Urinary bladder (tissue), 4 donors: Measurements from ENCODE around the gene PM20D2. TPM values are rescaled to one million over a fixed set of nuclear protein-coding genes. Genes with fewer than 3 reads are reported as not detected.
"Not testable (repeated sequence)": the region's sequence is repeated elsewhere in the genome, so short reads cannot be mapped to it uniquely, and the experiment has no call there.

Source experiments
- DNase-seq: peaks from one replicate; pipeline ENCODE4 v3.0.0-alpha.2; 2015; ENCODE audit errors: extremely low spot score
- H3K27ac ChIP-seq: one replicate; pipeline ENCODE4 v1.5.1; 2013; ENCODE audit warnings: low read depth, mild to moderate bottlenecking, moderate library complexity
- H3K36me3 ChIP-seq: one replicate; pipeline ENCODE4 v1.6.1; 2013; ENCODE audit warnings: mild to moderate bottlenecking, moderate library complexity; ENCODE audit not compliant: insufficient read depth
- H3K4me1 ChIP-seq: one replicate; pipeline ENCODE4 v1.6.1; 2013; ENCODE audit warnings: mild to moderate bottlenecking, moderate library complexity; ENCODE audit not compliant: insufficient read depth
- H3K4me3 ChIP-seq: one replicate; pipeline ENCODE4 v1.5.1; 2013; ENCODE audit warnings: low read depth, low read length
- WGBS: extraction: QIAGEN DNeasy Blood & Tissue Kit; methylation state at CpG from one replicate; pipeline ENCODE4 v1.1.7; 2013; 5-methylcytosine and 5-hydroxymethylcytosine counted together
- polyA plus RNA-seq: library from polyadenylated mRNA; stranded (reverse); fragments of 200-250 nt; gene quantifications from one replicate; pipeline ENCODE4 v1.2.3, GENCODE V29; 2013
- total RNA-seq: library from RNA; depleted of rRNA; stranded (reverse); fragments of >200 nt; gene quantifications from one replicate; pipeline ENCODE4 v1.2.3, GENCODE V29; 2014
- donor health status: healthy with polysubstance abuse.
- donor health status: healthy.

Gene PM20D2, protein sequence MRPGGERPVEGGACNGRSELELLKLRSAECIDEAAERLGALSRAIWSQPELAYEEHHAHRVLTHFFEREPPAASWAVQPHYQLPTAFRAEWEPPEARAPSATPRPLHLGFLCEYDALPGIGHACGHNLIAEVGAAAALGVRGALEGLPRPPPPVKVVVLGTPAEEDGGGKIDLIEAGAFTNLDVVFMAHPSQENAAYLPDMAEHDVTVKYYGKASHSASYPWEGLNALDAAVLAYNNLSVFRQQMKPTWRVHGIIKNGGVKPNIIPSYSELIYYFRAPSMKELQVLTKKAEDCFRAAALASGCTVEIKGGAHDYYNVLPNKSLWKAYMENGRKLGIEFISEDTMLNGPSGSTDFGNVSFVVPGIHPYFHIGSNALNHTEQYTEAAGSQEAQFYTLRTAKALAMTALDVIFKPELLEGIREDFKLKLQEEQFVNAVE
- total RNA-seq: 31.3 TPM
- 16.1 TPM for polyA plus RNA-seq

GRCh38 chr6:89145956-89146717 lies at the start of gene PM20D2:
TSS of gene PM20D2 (plus strand) at chr6:89146055. CDS start at chr6:89146145, 90 bp downstream.
- H3K4me1 ChIP-seq: no peaks in the 10 kb centered on the region
- H3K4me3 ChIP-seq: peak within 1 kb of the TSS; percentile 88
- H3K27ac ChIP-seq: peak within 1 kb of the TSS; percentile 76
- DNase-seq: peak; percentile 8
- H3K36me3 ChIP-seq: no peaks in the 10 kb centered on the region
- under 1% methylated on average over 102 of the region's 102 CpGs for WGBS

GRCh38 chr6:89098461-89098860 lies 47.4 kb upstream of the PM20D2 start:
- no peak for DNase-seq
- Histone ChIP-seq H3K27ac (no peak overlapping the region), H3K4me1 (no peaks in the 10 kb centered on the region), H3K4me3 (no peak overlapping the region), H3K36me3 (no peaks in the 10 kb centered on the region)
- 91% methylated on average over 8 of the region's 8 CpGs for WGBS

GRCh38 chr6:89100114-89100513 lies 45.7 kb upstream of the PM20D2 start:
- no peaks in the 10 kb centered on the region for H3K4me1 ChIP-seq
- H3K27ac ChIP-seq: no peak overlapping the region
- WGBS: 97% methylated on average over 2 of the region's 2 CpGs
- no peak overlapping the region for H3K4me3 ChIP-seq
- no peak for DNase-seq
- no peaks in the 10 kb centered on the region for H3K36me3 ChIP-seq

DNA sequence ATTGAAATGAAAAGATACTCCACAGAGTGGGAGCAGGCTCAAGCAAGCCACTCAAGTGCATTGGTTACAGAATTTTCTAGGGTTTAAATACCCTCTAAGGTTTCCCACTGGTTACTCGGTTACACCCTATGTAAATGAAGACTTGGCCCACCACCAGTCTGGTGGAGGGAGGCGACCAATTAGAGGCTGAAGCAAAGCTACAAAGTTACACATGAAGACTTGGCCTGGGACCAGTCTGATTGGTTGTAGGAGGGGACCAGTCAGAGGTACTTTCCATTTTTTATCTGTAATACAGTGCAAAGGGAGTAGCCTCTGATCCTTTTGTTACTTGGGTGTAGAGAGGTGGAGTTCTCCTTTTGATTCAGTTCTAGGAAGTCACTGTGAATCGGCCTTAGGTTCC lies 35.6 kb upstream of the PM20D2 start:
- WGBS: 93% methylated on average over 3 of the region's 3 CpGs

GRCh38 chr6:89111933-89112332 lies 33.9 kb upstream of the PM20D2 start:
- H3K36me3 ChIP-seq: no peaks in the 10 kb centered on the region
- DNase-seq: no peak
- H3K4me3 ChIP-seq: no peak overlapping the region
- H3K4me1 ChIP-seq: peaks cover under 1% of the 10 kb centered on the region
- WGBS: 95% methylated on average over 9 of the region's 9 CpGs
- H3K27ac ChIP-seq: no peak overlapping the region

More for the DNA sequence above, 35.6 kb upstream of the PM20D2 start:
- no peak overlapping the region for H3K27ac ChIP-seq
- no peaks in the 10 kb centered on the region for H3K4me1 ChIP-seq
- H3K4me3 ChIP-seq: no peak overlapping the region
- H3K36me3 ChIP-seq: no peaks in the 10 kb centered on the region
- no peak for DNase-seq

GRCh38 chr6:89116702-89117101 lies 29.2 kb upstream of the PM20D2 start:
- Histone ChIP-seq H3K4me3 (no peak overlapping the region), H3K27ac (no peak overlapping the region), H3K4me1 (peaks cover 1% of the 10 kb centered on the region), H3K36me3 (no peaks in the 10 kb centered on the region)
- DNase-seq: no peak
- 72% methylated on average over 6 of the region's 6 CpGs for WGBS

DNA sequence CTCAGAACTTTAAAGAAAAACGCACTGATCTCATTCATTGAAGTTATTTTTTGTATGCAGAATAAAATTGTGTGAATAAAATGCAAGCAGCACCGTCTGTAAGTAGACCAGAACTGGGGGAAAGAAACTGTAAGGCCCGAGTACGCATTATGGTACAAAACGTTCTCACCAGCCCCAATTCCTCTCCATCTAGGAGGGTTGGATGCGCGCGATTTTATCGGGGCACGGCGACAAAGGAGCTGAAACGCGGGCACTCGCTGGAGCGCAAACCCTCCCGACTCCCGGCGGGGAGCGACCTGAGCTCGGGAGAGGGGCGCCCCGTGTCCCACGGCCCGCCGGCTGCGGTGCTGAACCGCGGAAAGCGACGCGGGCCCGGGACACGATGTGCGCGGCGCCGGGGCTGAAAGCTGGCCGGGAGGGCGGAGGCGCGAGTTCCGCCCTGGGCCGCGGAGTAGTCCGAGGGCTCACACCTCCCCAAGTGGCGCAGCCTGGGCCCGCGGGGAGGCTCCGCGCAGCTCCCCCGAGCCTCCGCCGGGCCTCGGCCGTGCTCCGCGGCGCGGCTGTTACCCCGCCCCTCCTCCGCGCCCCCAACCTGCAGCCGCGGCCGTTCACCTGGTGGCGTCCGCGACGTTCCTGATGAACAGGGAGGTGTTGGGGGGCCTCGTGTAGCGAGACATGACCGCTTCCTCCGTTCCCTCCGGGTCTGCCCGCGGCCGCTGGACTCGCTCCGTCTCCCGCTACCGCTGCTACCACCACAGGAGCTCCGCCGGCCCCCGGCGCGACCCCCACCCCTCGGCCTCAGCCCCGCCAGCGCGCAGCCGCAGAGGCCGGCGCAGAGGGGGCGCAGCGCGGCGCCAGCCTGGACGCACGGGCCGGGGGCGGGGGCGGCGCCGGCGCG lies 28.4 kb upstream of the PM20D2 start, which contains the start of gene SRSF12:
SRSF12 (minus strand) TSS at position 861 of the 898 bp plus-strand sequence; CDS start at position 677, 184 bp downstream.
- Histone ChIP-seq H3K36me3 (no peaks in the 10 kb centered on the region), H3K4me1 (peaks cover 1% of the 10 kb centered on the region), H3K4me3 (peak within 1 kb of the TSS; percentile 65), H3K27ac (no peak within 1 kb of the TSS)
- WGBS: under 1% methylated on average over 106 of the region's 106 CpGs
- no peak for DNase-seq

DNA sequence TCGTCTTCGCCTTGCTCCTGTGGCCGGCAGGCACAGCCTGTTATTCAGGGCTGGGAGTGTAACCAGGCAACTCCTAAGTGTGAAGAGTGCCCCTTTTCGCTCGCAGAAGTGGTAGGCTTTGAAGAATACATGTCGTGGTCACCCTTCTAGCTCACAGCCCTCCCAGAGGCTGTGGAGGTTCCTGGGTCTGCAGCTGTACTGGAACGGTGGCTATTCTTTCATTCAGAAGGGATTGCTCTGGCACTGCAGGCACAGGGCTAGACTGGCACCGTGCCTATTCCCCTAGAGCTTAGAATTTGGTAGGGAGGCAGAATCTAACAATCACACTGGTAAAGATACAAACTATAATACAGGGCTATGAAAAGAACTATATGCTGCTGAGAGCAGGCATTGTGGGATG lies 26.9 kb upstream of the PM20D2 start:
- H3K4me3 ChIP-seq: no peak overlapping the region
- WGBS: 85% methylated on average over 8 of the region's 8 CpGs
- DNase-seq: no peak
- H3K27ac ChIP-seq: no peak overlapping the region
- no peaks in the 10 kb centered on the region for H3K36me3 ChIP-seq
- peaks cover 1% of the 10 kb centered on the region for H3K4me1 ChIP-seq

DNA sequence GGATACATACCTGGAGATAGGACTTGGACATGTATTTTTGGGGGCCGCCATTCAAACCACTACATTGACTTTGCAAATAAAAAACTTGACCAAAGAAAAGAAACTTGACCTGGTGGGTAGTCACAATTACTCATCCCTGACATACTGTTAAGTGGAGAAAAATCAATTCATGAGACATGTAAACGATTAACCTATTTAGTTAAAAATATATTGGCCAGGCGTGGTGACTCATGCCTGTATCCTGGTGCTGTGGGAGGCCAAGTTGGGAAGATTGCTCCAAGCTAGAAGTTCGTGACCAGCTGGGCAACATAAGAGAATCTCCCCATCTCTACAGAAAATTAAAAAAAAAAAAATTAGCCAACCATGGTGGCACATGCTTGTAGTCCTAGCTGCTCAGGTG lies 25.5 kb upstream of the PM20D2 start:
- Histone ChIP-seq H3K4me1 (peaks cover 1% of the 10 kb centered on the region), H3K36me3 (no peaks in the 10 kb centered on the region), H3K27ac (no peak overlapping the region), H3K4me3 (no peak overlapping the region)
- DNase-seq: no peak
- WGBS: 91% methylated on average over 4 of the region's 4 CpGs

GRCh38 chr6:89121934-89122333 lies 23.9 kb upstream of the PM20D2 start:
- Histone ChIP-seq H3K36me3 (no peaks in the 10 kb centered on the region), H3K27ac (no peak overlapping the region), H3K4me3 (no peak overlapping the region), H3K4me1 (peaks cover 1% of the 10 kb centered on the region)
- no peak for DNase-seq
- 75% methylated on average over 1 of the region's 1 CpG for WGBS

GRCh38 chr6:89122625-89123024 lies 23.2 kb upstream of the PM20D2 start:
- no peak overlapping the region for H3K4me3 ChIP-seq
- H3K27ac ChIP-seq: no peak overlapping the region
- DNase-seq: no peak
- H3K36me3 ChIP-seq: no peaks in the 10 kb centered on the region
- H3K4me1 ChIP-seq: no peaks in the 10 kb centered on the region

GRCh38 chr6:89128256-89128671 lies 17.6 kb upstream of the PM20D2 start:
- H3K36me3 ChIP-seq, DNase-seq, H3K4me3 ChIP-seq, H3K27ac ChIP-seq, H3K4me1 ChIP-seq: not testable (repeated sequence)
- 76% methylated on average over 2 of the region's 2 CpGs for WGBS

- no peak overlapping the region for H3K4me3 ChIP-seq
- 91% methylated on average over 3 of the region's 3 CpGs for WGBS
- no peak for DNase-seq
- H3K36me3 ChIP-seq: no peaks in the 10 kb centered on the region
- H3K4me1 ChIP-seq: no peaks in the 10 kb centered on the region
- H3K27ac ChIP-seq: no peak overlapping the region
These were observed 14.3 kb upstream of the PM20D2 start for GRCh38 chr6:89131599-89131998.
